ENCODE results near the gene CCNY.
A peak's percentile ranks its signal among the peaks of the same experiment; 100 is the strongest.

Gene CCNY

DNA sequence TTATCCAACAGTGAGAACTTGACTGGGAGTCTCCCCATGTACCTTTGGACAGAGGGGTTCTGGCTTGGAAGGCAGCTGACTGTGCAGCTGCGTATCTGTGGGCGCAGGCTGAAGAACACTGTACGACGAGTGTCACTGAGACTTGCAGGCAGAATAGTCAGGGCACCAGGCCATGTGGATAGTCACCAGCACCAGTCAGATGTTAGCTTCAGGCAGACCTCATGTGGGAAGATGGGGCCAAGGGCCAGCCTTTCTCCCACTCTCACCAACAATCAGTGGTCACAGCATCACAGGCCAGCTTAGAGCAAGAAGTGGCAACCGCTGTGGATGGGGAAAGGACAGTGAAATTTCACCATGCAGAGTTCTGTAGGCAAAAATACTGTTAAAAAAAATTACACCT, 225.4 kb downstream of the CCNY start:
- no peak for DNase-seq (ENCODE audit: low spot score)

DNA sequence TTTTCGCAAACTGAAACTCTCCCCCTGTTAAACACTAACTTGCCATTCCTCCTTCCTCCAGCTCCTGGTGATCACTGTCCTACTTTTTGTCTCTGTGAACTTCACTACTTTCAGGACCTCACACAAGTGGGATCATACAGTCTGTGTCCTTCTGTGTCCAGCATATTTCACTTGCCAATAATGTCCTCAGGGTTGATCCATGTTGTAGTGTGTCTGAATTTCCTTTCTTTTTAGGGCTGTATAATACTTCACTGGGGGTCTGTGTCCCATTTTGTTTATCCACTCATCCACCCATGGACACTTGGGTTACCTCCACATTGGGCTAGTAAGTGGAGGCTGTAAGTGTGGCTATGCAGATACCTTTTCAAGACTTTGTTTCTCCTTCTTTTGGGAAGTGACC, 226.1 kb downstream of the CCNY start:
- no peak for DNase-seq (ENCODE audit: low spot score)

DNA sequence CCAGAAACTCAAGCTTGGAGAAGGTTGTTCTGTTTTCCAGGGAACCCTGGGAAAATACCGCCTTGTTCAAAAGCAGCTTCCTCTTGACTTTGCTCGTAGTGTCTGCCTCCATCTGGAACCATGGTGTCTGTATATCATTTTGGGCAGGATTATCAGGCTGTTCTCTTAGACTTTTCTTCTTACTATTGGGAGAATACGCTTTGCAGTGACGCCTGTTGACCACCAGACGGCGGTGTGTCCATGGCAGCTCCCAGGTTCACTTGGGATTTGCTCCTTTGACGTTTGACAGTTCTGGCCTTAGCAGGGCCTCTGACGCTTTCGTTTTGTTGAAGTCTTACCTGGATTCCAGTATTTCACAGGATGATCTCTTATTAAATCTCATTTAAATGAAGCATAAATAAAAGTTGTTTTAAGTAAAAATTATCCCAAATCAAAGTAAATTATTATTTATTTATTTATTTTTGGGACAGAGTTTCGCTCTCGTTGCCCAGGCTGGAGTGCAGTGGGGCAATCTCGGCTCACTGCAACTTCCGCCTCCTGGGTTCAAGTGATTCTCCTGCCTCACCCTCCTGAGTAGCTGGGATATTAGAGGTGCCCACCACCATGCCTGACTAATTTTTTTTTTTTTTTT, 227.1 kb downstream of the CCNY start:
- DNase-seq (ENCODE audit: low spot score): peak; percentile 61

DNA sequence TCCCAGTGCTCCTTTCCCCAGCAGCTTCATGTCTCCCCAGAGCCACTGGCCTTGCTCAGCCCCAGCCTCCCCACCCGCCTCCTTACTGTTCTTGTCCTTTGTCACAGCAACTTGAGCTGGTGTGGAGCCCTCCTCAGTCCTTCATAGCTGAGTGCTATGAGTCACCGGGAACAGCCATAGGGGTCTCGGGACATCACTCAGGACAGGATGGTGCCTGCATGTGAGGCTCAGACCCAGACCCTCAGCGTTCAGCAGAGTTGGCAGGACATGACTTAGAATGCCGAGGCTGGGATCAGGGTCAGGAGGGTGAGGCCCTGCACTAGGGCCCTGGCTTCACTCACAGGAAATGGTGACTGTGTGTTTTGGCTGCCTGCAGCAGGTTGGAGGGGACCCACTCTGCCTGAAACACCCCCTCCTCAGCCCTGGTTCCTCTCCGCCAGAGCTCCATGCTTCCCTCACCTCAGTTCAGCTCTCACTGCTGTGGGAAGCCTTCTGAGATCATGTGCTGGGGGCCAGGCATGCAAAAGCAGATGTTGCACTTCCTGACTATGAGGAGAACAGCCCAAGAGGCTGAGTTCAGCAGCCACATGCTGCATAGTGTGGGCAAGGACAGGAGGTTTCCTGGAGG, 228.1 kb downstream of the CCNY start:
- no peak for DNase-seq (ENCODE audit: low spot score)

DNA sequence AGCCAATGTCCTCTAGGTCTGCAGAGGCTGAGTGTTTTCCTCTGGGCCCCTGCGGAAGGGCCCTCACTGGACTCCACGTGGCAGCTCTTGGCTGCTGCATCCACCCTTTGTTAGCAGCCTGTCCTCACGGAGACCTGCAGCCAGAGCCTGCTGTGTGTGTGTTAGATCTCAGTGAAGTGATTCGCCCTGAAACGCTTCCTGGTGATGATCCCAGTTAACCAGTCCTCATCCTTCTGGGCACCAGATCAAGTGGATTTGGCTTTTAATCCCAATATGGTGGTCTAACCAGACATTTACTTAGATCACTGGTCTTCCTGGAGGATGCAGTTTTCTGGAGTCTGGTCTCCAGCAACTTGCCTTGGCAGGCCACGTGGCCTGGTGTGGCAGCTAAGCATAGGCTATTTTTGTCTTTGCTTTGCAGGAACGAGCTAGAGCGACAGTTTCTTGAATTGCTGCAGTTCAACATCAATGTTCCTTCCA, 229.3 kb downstream of the CCNY start:
- no peak for DNase-seq (ENCODE audit: low spot score)

DNA sequence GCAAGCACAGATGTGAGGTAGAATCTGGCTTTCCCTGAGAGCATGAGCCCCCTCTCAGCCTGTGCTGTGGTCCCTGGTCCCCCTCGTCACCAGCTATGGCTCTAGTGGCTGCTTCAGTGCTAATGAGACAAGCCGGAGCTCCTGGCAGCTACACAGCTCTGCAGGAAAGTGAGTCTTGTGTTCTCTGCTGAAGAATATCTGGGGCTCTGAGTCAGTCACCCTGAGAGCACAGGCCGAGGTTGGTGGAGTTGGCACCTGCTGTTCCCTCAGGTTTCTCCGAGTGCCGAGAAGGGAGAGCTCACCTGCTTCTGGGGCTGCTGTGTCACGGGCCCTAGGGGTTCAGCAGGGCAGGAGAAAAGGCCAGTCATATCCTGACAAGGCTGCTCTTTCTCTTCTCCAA, 231.6 kb downstream of the CCNY start:
- no peak for DNase-seq (ENCODE audit: low spot score)

DNA sequence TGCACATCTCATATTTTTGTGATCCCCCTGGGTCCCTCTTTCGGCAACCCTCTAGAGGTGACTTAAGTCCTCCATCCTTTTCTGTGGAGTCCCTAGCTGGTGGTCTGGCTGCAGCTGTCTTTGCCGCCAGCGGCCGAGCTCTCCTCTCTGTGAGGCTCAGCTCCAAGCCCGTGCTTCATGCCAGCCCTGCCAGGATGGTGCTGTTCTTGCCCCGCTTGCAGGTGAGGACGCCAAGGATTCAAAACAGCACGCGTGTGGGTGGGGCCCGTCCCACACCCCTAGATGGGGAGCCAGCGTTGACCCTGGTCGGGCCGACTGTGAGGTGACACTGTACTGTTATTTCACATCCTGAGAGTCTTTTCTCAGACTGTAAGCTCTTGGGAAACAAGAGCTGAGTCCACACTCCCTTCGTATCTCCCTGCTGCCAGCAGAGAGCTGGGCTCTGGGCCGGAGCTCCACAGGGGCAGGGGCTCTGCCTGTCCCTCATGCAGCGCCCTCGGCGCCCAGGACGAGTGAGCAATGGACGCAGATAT, 232.2 kb downstream of the CCNY start:
- DNase-seq (ENCODE audit: low spot score): no peak

DNA sequence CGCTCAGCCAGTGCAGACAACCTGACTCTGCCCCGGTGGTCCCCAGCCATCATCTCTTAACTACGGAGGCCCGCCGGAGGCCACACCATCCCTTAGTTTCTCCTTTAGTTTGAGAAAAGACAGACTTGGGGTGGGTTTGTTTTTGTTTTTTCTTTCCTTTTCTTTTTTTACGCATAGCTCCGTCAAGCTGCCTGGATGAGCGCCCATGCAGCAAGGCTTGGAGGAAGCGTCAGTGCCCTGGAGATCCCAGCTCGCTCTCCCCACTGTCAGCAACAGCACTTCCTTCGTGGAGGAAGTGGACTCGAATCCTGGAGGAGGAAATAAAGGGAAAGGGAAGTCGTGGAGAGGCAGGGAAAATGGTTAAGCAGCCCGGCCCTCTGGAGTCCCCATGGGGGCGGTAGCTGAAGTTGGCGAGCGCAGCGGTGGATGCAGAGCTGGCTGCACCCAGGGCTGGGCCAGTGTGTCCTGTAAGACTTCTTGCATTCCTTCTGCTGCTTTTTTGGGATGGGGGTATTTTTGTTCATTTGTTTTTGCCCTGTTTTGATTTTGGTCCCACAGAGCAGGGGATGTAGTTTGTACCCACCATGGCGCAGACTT, 232.9 kb downstream of the CCNY start:
- DNase-seq (ENCODE audit: low spot score): no peak

DNA sequence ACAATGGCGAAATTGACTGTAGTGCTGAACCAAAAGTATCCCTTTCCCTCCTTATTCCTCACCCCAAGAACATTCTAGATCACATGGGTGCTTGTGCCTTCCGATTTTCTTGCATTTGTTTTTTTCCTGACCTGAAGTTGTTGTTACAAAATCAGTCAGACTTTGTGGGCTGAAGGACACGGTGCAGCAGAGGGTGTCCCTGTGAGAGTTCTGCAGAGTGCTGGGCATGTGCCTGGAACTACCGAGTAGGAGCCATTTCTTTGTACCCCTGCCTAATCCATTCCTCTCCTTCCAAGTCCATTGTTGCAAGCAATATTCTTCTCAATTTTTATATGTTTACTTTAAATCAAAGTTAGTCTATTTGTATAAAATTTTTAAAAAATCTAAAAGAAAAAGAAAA, 233.5 kb downstream of the CCNY start:
- DNase-seq (ENCODE audit: low spot score): no peak

DNA sequence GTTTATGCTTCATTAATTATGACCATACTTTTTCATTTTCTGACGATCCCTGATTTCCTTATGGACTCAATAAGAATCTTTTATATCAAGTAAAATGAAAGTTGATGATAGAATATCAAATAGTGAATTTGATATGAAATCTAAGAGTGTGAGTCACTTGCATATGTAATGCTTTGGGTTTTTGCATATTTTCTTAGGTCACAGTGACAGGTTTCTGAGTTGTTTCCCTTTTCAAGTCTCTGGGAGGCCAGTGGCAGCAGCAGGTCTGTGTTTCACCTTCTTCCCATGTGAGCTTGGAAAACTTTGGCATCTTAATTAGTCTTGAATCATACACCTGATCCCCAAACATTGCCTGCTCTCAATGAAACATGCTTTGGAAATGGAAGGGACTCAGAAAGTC, 234.1 kb downstream of the CCNY start:
- no peak for DNase-seq (ENCODE audit: low spot score)

DNA sequence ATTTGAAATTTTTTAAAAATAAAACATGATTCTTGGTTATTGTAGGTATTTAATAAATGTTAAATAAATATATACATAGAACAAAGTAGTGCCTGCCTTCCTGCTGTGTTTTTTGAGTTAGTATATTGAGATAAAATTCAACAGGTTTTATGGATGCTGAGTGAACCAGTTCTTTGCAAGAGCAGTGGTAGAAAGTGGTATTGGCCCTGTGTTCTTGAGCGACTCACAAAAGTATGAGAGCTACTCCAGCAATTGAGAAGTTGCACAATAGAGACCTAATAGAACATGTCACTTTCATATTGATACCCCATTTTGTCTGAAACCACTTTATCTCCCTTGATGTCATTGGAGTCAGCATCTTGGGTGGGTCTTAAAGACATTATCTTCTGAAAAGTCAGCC, 236.3 kb downstream of the CCNY start:
- DNase-seq (ENCODE audit: low spot score): no peak

DNA sequence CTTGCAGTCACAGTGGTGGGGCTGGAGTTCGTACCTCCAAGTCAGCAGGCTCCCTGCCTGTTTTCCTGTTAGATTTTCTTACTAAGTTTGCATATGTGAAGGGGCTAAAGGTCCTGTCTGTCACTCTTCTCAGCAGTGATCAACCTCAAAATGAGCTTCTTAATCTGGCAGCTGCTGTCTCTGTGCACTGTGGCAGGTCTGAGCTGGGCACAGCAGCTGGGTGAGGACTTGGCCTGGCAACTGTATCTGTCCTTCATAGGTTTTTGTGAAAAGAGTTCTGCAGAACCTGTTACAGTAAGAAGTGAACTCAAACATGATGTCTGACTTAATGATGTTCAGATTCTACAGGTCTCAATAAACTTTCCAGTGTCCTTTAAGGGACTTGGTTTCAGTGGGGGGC, 237.5 kb downstream of the CCNY start:
- no peak for DNase-seq (ENCODE audit: low spot score)

DNA sequence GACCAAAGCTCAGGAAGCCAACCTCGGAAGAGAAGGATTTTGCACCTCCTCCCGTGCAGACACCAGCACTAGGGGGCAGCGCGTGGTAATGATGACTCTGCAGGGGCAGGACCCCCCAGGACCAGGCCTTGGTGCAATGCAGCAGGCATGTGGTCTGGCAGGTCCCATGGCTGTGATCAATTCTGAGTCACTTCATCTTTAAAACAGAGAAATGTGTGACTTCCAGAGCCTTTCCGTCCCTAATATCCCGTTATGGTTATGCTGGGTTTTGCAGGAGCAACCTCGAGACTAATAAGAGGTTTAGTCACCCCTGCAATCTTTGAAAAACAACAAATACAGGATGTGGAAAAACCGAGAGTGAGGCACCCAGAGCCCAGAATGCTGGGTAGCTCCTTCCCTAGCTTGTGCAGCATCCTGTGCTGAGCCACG, 238.6 kb downstream of the CCNY start:
- DNase-seq (ENCODE audit: low spot score): no peak

DNA sequence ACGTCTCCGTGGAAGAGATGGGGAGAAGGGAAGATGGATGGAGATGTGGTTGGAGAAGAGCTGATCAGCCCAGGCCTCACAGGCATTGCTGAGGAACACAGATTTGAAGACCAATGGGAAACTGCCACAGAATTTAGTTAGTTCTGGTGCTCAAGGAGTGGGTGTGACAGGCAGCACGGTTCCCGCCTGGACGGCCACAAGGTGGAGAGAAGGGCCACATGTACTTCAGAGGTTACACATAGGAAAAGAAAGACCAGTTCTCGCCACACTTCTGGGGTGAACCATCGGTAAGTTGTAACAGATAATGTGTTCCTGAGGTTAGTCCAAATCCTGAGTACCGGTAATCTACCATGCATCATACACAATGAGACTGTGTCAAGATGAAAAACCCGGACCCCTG, 239.3 kb downstream of the CCNY start:
- no peak for DNase-seq (ENCODE audit: low spot score)

DNA sequence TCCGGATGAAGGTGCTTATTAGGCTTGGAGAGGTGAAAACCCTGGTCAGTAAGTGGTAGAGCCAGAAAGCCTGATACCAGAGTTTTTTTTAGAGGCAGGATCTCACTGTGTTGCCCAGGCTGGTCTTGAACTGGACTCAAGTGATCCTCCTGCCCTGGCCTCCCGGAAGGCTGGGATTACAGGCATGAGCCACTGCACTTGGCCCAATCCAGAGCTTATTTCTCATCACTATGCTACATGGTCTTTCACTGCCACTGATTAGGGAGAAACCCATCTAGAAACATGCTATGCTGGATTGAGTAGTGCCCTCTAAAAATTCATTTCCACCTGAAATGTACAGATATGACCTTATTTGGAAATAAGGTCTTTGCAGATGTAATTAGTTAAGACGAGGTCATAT, 240.4 kb downstream of the CCNY start:
- DNase-seq (ENCODE audit: low spot score): no peak

DNA sequence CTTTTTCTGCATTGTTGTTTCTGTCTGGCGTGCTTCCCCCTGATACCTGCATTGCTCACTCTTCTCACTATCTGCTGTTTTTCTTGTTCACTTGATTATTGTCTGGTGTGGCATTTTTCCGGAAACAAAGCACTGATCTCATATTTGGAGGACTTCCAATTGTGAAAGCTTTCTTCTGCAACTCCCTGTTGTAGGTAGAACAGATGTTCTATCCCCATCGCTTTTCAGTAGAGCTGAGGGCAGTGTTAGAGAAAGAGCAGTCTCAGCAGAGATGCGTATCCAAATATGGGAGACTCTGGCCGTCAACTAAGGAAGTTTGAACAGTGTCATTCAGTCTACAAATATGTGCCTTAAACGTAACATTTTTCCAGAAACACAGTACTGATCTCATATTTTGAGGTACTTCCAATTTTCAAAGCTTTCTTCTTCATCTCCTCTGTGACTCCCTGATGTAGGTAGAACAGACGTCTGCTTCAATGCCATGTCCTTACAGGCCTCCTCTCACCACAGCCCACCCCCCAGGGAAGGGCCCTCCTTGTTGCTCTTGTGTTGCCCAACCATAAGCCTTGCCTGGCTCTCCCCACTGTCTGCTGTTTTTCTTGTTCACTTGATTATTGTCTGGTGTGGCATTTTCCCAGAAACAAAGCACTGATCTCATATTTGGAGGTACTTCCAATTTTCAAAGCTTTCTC, 241.8 kb downstream of the CCNY start:
- no peak for DNase-seq (ENCODE audit: low spot score)

DNA sequence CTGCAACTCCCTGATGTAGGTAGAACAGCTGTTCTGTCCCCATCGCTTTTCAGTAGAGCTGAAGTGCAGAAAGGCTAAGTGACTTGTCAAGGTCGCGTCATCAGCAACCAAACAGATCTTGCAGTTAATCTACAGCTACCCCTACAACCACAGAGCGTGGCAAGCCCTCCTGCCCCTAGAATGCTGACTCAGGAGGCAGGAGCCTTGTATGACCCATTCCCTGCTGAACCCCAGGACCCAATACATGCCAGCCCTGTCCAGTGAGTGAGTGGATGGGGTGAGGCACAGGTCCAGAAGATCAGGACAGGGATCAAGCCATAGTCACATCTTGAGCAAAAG, 242.3 kb downstream of the CCNY start:
- no peak for DNase-seq (ENCODE audit: low spot score)

DNA sequence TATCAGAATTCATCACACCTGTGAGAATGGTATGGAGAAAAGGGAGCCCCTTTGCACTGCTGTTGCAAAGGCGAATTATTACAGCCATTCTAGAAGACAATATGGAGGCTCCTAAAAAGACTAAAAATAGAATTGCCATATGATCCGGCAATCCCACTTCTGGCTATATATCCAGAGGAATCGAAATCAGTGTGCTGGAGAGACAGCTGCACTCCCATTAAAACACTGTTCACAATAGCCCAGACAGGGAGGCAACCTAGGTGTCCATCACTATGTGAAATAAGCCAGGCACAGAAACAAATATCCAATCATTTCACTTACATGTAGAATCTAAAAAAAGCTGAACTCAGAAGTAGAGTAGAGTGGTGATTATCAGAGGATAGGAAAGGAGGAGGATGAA, 242.8 kb downstream of the CCNY start:
- no peak for DNase-seq (ENCODE audit: low spot score)

DNA sequence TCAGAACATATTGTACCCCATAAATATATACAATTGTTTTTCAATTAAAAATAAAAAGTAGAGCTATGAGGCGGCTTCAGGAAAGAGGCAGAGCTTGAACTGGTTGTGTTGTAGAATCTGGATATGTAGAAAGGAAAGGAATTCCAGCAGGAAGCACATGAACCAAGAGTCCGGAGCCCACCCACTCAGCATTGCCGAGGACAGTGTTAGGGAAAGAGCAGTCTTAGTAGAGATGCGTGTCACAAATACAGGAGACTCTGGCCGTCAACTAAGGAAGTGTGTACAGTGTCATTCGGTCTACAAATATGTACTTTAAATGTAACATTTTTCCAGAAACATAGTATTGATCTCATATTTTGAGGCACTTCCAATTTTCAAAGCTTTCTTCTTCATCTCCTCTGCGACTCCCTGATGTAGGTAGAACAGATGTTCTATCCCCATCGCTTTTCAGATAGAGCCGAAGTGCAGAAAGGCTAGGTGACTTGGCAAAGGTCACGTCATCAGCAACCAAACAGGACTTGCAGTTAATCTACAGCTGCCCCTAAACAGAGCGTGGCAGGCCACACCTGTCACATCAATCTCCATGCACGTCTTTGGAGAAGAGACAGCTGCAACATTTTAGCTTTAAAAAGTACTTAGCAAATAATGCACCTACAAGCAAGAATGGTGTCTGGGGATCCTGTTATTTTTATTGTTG, 243.6 kb downstream of the CCNY start:
- DNase-seq (ENCODE audit: low spot score): no peak

DNA sequence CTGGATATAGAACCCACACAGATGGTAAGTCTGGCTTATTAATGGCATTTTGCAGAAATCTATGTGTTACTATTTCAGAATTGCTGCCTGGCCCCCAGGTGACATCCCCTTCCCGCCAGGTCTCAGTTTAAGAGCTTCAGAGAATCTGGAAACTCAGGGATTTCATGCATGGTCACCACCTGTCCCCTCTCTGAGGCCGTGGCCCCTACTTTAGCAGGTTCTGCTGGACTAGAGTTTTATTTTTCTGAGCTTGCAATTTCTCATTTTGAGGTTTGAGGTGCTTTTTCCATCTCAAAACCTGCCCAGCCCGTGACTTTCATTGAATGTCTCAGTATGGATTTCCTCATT, 244.1 kb downstream of the CCNY start:
- no peak for DNase-seq (ENCODE audit: low spot score)

DNA sequence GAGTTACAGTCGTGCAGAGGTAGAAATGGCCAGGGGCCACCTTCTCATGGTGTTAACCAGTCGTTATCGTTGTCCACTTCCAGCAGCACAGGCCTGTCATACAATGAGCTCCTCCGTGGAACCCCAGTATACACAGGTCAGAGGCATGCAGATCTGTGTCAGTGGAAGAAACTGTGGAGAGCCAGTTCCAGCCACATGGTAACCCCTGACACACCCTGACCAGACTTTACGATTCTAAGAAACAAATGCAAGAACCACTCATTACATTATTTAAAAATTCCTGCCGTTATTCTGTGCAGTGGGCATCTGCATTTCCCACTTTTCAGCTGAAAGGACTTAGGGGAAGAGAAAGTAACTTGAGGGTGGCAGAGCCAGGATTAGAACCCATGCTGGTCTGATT, 245.3 kb downstream of the CCNY start:
- no peak for DNase-seq (ENCODE audit: low spot score)

DNA sequence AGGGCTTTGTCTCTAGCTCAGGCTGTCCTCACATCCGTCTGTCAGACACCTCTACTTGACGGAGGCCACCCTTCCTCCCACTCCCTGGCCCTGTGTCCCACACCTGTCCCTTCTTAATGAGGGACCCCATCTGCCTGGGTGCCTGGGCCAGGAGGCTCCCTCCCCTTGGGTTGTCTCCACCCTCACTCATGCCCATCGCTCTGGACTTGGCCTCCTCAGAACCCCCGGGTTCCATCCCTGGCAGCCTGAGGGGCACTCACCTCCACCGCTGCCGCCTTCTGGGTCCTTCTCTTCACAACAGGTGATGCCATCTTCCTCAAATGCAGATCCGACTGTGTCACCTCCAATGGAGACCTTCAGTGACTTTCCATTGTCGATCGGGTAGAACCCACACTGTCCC, 248.6 kb downstream of the CCNY start:
- DNase-seq (ENCODE audit: low spot score): no peak

DNA sequence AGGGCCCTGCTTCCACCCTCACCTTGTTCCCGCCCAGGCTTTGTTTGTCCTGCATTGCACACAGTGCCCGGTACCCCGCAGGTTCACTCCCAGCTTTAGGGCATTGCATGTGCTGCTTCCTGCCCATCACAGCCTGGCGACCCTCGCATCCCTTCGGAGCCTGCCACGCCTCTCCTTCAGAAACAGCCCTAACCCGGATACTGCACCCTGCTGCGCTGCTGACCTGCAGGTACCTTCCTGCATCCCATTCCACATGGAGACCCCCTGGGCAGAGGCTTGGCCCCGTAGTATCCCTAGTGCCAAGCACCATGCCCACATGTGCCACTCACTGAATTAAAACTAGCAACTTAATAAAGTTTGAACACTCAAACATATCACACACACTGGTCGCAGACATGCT, 249.0 kb downstream of the CCNY start:
- no peak for DNase-seq (ENCODE audit: low spot score)
